HG03439 (cell line): ENCODE data around the gene ZDHHC7.

Experiments
- ATAC-seq: cut with Tn5 transposase; IDR thresholded peaks from one replicate; pipeline ENCODE4 v1.9.1; 2021; ENCODE audit warnings: mild to moderate bottlenecking, moderate library complexity; ENCODE audit not compliant: unreplicated experiment

Gene ZDHHC7

DNA sequence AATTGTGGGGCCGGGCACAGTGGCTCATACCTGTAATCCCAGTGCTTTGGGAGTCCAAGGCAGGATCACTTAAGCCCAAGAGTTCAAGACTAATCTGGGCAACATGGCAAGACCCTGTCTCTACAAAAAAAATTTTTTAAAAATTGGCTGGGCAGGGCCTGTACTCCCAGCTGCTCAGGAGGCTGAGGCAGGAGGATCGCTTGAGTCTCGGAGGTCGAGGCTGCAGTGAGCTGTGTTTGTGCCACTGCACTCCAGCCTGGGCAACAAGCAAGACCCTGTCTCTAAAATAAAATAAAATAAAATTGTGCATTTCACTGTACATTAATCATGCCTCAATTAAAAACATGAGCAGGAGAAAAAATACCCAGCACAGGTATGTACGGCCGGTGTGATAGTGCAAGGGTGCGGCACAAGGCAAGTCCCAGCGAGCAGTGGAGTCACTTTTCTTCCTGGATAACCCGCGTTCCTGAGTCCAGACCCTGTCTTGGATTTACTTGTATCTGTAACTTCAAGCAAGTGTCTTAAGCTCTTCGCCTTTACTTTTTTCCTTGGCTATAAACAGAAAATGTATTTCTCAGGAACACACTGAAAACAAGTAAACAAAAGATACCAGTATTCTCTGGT lies 11.4 kb downstream of the ZDHHC7 start:
- no peak for ATAC-seq

DNA sequence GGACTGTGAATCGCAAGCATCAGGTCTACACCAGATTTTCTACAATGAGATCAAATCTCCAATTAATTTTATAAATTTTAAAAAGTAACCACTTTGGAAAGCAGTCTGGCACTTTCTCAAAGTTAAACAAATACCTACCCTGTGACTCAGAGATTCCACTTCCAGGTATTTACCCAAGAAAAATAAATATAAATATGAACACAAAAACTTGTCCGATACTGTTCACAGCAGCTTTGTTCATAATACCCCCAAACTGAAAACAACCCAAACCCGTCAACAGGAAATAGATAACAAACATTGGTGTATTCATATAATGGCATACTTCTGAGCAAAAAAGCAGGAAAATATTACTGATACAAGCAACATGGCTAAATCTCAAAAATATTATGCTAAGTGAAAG lies 12.1 kb downstream of the ZDHHC7 start:
- ATAC-seq: no peak

DNA sequence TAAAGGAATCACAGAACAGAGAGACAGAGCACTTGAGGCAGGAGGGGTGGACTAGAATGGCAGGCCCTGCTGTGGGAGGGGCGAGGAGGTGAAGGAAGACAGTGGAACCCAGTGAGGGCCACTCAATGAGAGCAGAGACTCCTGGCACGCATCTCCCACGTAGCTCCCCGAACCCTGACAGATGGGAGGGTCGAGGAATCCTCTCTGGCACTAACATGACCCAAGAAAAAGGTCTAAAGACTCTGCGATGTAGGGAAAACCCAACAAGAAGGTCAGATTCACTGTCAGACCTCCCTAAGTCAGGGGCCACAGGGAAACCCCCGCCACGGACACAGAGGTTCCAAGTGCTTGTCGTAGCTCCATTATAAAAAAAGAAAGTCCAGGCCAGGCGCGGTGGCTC lies 15.0 kb downstream of the ZDHHC7 start:
- ATAC-seq: no peak

DNA sequence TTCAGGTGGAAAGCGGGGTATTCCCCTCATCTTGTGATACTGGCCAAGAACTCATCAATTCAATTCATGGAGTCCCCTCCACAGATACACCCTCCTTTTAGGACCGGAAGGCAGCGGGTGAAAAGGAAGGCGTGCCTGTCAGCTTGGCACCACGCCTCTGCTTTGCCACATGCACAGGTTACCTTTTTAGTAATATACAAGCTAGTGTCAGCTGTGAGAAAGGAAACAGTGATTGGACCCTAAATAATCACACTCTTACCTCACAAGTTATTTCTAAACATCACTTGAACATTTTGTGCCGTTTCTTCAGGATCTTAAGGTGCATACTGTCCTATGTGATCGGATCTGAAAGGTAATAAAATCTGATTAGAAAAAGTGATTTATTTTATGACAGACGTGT lies 15.7 kb downstream of the ZDHHC7 start:
- no peak for ATAC-seq

DNA sequence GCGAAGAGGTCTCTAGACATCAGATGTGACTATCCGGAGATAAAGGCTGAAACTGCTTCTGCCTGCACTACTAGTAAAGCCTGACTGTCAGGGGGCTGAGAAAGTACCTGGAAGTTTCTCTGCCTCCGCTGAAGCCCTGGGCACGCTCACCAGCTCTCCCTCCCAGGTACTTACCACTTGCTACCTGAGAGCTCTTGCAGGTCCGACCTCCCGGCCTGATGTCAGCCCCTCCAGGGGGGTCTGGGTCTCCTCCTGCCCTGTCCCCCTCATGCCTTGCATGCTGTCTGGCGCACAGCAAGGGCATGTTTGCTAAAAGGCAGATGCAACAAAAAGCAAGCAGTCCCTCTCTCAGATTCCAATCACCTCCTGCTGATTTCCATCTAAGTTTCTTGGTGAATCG lies 17.4 kb downstream of the ZDHHC7 start:
- ATAC-seq: no peak

DNA sequence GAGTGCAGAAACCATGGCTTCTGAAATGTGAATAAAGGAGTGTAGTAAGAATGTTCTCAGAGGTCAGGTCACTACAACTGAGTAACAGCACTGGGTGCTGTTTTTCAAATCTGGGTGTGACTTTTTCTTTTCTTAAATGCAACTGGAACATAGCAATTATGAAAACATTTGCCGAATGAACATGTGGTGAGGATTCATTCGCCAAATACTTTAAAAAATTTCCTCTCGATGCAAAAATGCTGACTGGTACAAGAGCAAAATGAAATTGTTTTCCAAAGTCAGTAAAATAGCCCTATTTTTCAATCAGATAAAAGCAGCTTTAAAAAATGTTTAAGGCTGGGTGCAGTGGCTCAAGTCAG lies 18.6 kb downstream of the ZDHHC7 start:
- ATAC-seq: no peak

DNA sequence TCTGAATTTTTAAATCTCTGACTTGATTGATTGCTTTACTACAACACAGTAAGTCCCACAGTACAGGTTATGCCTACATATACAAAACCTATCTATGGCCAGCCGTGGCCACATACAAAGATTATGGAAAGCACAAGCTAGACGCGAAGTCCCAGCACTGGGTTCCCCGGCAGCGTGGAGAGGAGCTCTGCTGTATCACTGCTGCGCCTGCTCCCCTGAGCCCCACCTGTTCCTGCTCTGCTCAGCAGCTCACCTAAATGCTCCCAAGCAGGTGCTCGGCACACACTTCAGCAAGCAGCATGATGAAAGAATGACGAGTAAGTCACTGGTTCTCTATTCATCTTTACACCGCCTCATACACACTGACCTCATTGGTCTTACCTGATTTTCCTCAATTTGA lies 20.6 kb downstream of the ZDHHC7 start:
- ATAC-seq: no peak

DNA sequence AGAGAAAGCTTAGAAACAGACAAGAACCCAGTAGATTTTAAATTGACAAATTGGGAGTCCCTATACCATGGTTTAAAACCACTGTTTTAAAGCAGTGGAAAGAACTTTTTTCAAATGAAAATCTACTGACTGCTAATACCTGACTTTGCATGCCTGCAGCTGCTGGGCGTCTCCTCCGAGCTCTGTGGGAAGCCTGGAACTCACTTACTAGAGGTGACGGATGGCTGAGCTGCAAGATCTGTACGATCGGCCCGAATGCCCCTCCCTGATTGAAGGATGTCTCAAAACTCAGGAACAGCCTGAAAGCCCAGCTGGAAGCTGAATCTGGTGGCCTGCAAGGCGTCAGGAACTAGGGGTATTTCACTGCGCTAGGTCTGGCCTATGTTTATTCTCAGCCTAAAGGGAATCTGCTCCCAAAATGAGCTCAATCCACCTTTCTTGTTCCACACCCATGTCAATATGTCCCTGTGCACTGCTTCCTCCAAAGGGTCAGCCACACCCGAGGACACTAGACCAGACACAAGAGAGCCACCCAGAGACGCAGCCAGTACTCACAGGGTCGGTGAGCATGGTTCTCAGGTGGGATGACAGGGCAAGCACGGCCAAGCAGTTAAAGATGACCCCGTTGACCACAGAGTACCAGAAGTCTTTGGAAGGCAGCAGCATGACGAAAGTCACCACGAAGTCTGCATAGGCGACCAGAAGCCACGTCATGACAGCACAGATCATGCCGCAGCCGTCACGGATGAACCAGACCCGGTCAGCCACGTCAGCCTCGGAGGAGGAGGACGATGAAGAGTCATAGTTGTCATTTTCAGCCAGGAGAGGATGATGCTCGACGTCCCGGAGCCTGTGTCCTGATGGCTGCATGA lies 21.4 kb downstream of the ZDHHC7 start:
- ATAC-seq: no peak

DNA sequence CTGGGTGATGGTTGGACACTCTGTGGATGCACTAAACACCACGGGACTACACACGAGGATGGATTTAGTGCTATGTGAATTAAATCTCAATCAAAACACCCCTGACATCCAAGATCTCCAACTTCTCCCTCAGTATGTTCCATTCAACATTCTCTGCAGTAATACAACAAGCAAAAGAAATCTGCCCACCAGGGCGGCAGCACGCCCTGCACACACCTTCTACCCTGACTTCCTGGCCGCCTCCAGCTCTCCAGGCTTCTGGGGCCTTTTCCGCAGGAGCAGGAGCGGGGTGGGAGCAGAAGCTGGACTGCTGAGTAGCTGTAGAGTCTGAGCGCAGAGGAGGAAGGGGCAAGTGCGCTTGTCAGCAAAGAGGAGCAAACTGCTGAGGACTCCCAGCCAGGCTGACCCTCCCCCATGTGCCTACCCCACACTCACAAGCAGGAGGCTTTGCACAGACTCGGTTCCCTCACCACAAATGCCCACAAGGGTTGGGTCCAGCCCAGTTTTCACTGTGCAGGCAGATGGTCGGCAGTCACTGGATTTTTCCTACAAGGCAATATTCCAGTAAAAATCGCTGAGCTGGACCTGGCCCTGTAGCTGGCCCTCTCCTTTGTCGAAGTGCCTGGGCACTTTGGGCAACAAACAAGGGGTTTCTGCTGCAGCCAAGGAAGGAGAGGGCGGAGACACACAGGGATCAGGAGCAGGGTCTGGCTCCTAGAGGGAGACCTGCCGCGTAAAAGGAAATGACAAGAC lies 22.8 kb downstream of the ZDHHC7 start:
- no peak for ATAC-seq

DNA sequence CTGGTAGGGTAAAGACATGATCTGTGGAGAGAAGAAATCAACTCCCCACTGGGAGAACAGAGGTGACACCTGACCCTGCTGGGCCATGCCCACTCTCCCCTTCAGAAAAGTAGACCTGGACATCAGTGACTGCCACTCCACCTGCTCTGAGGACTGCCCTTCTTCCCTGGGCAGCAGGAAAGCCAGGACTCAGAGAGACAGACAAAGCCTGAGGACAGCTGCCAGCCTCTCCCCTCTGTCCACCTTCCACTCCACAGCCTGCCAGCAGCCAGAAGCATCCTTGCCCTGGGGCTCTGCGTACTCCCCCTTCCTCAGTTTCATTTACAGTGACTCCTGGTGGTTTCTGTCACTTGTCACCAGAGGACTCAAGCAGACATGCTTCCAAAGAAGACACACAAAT lies 24.5 kb downstream of the ZDHHC7 start:
- ATAC-seq: no peak

DNA sequence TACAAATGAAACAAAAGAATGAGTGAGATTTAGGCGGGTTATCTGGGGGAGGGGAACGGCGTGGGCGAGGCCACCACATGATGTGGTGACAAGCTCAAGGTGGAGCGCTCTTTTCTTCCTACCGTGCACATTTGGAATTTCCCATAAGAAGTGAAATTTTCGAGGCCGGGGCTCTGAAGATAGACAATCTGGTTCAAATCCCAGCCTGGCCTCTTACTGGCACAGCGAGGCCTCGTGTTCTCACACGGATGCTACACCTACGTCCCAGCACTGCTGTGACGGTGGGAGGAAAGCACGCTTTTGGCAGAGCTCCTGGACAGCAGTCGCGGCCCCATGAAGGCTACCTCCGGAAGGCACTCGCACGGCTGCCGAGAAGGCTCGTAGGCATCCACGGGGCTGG lies 25.2 kb downstream of the ZDHHC7 start:
- no peak for ATAC-seq

DNA sequence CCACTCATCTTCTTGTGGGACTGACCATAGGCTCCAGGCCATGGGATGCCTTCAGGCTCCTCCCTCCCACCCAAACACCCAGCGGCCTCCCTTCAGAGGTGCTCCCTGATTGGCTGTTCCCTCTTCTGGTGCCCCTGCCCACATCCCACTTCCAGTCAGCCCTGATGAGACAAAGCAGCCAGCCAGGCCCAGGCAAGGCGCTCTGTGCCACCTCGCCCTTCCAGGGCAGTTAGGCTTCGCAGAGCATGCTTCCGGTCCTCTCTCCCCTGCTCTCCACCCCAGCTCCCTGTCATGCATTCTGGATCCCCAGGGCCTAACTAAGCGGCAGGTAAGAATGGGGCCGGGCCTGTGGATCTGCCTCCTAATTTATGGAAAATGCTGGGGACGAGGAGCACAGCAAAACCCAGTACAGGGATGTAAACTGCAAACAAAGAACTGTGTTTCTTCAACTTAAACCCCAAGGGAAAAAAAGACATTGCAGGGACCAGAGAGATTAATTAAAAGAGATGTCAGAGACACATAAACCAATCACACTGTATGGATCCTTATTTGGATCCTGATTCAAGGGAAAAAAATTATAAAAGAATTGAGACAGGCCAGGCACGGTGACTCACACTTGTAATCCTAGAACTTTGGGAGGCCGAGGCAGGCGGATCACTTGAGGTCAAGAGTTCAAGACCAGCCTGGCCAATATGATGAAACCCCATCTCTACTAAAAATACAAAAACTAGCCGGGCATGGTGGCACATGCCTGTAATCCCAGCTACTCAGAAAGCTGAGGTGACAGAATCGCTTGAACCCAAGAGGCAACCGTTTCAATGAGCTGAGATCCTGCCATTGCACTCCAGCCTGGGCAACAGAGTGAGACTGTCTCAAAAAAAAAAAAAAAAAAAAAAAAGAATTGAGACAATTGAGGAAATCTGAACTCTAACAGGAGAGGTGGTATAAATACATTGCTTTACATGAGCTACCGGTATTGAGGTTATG lies 26.0 kb downstream of the ZDHHC7 start:
- ATAC-seq: no peak

DNA sequence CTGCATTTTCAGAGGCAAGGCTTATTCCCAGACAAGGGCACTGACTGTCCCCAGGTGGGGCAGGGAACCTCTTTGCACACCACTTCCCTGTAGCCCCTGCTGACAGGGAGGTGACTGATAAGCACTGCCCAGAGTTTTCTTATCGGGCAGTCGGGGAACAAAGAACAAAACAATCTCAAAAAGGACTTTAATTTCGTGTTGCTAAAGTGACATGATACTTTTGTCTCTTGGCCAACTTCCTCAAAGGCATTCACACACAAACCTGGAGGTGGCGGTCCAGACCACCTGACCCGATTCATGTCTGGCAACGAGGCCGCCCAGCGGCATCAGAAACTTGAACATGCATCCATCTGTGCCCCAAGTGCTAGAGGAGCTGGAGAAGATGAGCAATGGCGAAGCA lies 28.9 kb downstream of the ZDHHC7 start:
- ATAC-seq: no peak

DNA sequence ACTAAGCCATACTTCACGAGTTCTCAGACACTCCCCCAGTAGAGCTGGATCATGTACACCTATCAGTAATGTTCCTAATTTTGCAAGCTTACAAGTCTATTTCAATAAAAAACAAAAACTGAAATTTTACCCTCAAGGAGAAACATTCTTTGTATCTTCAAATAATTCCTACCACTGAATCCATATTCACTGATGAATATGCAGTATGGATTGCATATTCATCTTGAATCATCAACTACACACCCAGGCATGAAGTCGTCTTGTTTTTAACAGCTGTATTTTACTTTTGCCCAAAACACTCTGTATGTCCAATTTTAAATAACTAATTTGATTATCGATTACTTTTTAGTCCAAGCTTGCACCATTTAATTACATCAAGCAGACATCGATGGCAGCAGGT lies 31.8 kb downstream of the ZDHHC7 start:
- ATAC-seq: no peak

DNA sequence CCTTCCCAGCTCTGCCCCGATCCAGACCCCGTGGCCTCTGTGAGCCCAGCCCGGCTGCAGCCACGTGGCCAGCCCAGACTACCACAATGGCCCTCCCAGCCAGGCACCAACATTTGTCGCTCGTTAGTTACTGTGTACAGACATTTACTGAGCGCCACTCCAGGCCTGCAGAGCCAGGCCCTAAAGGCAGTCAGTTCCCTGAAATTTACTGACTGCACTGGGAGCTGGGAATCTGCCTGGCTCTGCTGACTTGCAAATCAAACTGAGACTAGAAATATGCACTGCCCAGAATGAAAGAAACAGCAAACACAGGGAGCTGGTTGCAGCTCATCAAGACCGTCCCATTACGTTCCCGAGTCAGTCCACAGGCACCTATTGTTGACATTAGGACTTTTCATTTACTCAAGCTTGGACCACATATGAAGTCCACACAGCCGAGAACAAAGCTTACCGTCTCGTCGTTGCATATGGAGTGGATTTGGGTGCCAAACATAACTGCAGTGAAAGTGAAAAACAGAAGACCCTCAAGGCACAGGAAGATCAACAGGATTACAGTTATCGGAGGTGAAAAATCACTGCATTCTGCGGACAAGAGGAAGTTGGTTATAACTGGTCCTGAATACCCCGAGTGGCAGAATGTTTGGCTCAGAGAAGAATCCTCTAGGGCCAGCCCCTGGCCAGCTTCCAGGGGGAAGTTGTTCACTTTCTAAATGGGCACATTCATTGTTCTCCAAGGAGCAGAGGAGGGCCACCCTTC lies 34.5 kb downstream of the ZDHHC7 start:
- ATAC-seq: no peak

DNA sequence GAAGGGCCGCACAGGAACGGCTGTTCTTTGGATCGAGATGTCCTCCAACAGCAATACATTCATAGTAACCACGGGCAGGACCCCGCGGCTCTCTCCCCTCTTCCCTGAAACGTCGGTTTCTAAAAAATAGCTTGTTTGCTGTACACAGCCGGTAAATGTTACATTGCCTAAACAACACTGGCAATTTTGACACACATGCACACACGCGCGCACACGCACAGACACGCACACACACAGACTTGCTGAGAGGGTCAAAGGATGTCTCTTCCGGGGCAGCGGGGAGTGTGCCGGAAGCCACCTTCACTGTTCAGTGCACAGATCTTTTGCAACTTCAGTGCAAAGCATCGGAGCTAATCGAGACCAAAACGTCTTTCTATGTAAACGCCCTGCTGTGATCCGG lies 35.8 kb downstream of the ZDHHC7 start:
- no peak for ATAC-seq

DNA sequence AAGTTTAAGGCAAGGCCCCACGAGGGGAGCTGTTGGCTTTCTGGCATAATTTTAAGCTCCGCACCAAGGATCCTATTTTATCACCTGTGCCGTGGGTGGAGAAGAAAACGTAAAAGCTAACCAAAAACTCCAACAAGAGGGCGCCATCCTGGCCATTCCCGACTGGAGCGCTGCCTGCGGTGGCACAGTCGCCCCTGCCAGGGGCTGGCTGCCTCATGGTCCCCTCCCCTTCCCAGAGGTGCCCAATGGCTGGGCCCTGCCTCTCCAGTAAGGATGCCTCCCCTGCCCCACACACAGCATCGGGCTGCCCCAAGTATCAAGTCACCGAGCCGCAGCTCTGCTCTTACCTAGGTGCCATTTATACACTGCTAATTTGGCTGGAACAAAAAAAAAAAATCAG lies 36.3 kb downstream of the ZDHHC7 start:
- ATAC-seq: no peak

DNA sequence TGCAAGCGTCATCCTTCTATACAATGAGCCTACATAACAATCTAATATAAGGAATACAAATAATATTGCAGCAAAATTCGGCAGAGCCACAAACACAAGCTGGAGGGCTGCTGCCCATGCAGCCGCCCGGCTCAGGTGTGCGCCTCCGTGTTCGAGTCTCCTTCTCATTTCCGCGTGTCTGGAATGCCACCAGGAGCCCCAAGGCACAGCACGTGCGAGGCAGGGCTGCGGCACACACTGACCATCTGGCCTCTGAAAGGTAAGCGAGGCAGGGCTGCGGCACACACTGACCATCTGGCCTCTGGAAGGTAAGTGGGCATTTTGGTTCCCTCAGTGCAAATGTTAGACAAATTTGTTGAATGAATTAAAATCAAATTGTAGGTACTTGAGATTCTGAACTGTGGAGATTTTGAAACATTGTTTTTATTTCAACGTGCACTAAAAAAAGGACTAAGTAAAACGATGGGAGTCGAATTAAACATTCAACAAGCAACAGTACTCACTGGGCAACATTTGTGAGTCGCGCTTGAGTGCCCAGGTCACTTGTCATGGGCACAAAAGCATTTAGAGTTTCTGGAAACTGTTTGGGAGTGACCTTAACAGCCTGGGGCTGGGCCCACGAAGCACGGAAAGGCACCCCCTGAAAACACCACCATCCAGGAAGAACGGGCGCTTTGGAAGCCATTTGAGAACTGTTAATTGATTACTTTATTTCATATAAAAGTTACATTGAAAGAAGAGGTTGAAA lies 37.4 kb downstream of the ZDHHC7 start:
- no peak for ATAC-seq

DNA sequence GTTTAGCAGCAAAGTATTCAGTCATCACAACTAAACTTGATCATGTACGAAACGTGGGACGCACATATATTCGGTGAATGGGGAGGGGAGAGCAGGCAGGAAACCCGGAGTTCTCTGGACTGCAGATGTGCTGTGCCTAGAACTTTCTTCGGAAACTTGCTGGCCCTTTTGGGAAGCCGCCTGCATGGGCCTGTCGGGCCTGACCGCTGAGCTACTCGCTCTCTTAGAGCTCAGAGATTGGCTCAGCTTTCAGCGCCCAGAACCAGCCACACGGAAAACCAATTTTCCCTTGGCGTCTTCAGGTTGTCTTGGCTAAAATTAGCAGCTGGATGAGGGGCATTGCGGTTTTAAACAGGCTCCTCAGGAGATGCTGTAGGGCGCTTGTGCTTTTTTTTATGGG lies 38.1 kb downstream of the ZDHHC7 start:
- no peak for ATAC-seq
